22Rv1 (cell line): ENCODE data around the gene SPP1.

ENCODE experiments used
- H3K27ac ChIP-seq: fragments of 450-650 bp; 2 replicates; pipeline ENCODE4 v1.5.1; 2017
- CTCF ChIP-seq: fragments of 450-650 bp; IDR thresholded peaks from 2 replicates; pipeline ENCODE4 v1.5.1; 2017; ENCODE audit warnings: mild to moderate bottlenecking
- ZFX ChIP-seq: fragments of 450-650 bp; IDR thresholded peaks from 2 replicates; pipeline ENCODE4 v1.6.1; 2017; ENCODE audit warnings: antibody characterized with exemption, borderline replicate concordance

Gene SPP1

GRCh38 chr4:88027611-88028608, 52.4 kb downstream of the SPP1 start:
- no peak overlapping the region for H3K27ac ChIP-seq
- TF ChIP-seq CTCF, result no peak
- no peak for TF ChIP-seq ZFX

GRCh38 chr4:88028946-88029345, 53.4 kb downstream of the SPP1 start:
- no peak overlapping the region for H3K27ac ChIP-seq
- TF ChIP-seq CTCF, result no peak
- TF ChIP-seq ZFX, result no peak

GRCh38 chr4:88029556-88029955, 54.0 kb downstream of the SPP1 start:
- no peak for TF ChIP-seq CTCF
- TF ChIP-seq ZFX, result no peak
- no peak overlapping the region for H3K27ac ChIP-seq

DNA sequence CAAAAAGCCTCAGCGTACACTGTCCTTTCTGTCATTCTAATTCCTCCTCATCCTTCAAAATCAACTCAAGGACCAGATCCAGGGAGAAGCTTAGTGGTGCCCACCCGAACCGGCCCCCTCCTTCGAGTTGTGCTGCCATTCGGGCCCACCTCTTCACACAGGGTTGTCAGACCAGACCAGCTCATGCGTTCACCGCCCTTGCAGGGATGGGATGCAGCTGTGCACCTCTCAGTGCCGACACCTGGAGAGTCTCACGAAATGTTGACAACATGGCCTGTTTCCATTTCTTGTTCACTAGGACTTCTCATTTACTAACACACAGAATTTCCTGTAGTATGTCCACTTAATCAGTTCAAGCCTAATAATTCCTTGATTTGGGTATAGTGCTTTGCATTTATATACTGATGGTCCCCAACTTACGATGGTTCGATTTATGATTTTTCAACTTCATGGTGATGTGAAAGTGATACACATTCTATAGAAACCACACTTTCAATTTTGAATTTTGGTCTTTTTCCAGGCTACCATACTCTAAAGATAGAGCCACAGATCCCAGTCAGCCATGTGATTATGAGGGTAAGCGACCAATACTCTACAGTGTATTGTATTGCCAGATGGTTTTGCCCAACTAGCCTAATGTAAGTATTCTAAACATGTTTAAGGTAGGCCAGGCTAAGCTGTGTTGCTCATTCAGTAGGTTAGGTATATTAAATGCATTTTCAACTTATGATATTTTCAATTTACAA, 55.2 kb downstream of the SPP1 start:
- TF ChIP-seq CTCF (no peak), ZFX (no peak)
- no peak overlapping the region for H3K27ac ChIP-seq
